Stimulated activated CD8-positive, alpha-beta memory T cell treated with anti-CD3 and anti-CD28 coated beads, Interleukin-12 subunit alpha, Interleukin-12 subunit beta, amount 100 ng/mL, for 24 hours (primary cell): ENCODE data around the gene FEM1A.
"Not testable (repeated sequence)": the region's sequence is repeated elsewhere in the genome, so short reads cannot be mapped to it uniquely, and the experiment has no call there.

ENCODE experiments used
- DNase-seq: peaks from one replicate; pipeline ENCODE4 v3.0.0-alpha.2; 2020; ENCODE audit errors: extremely low read depth

The FEM1A gene

GRCh38 chr19:4811328-4812131 is 20.0 kb downstream of the FEM1A start:
- DNase-seq, result peak; percentile 66

GRCh38 chr19:4814625-4815425 is 23.3 kb downstream of the FEM1A start:
- no peak for DNase-seq

GRCh38 chr19:4815426-4816201 is 24.1 kb downstream of the FEM1A start:
- peak; percentile 51 for DNase-seq

- no peak for DNase-seq
Measured at GRCh38 chr19:4816202-4816949, 24.8 kb downstream of the FEM1A start.

- no peak for DNase-seq
Measured at GRCh38 chr19:4816950-4817278, 25.4 kb downstream of the FEM1A start.

GRCh38 chr19:4817467-4818277 is 26.1 kb downstream of the FEM1A start:
- no peak for DNase-seq

- no peak for DNase-seq
Measured at GRCh38 chr19:4821265-4821664, 29.7 kb downstream of the FEM1A start.

GRCh38 chr19:4822354-4822753 is 30.8 kb downstream of the FEM1A start:
- DNase-seq, result not testable (repeated sequence)

- DNase-seq, result no peak
Measured at GRCh38 chr19:4823577-4823976, 32.0 kb downstream of the FEM1A start.

GRCh38 chr19:4829001-4829712 is 37.6 kb downstream of the FEM1A start:
- no peak for DNase-seq

GRCh38 chr19:4830332-4830731 is 38.8 kb downstream of the FEM1A start:
- no peak for DNase-seq

- DNase-seq, result no peak
Measured at GRCh38 chr19:4830768-4831265, 39.3 kb downstream of the FEM1A start.

- DNase-seq, result peak; percentile 59
Measured at GRCh38 chr19:4831304-4831978, 39.9 kb downstream of the FEM1A start, which contains the start of gene TICAM1. TSS of gene TICAM1 (minus strand) at chr19:4831712. CDS start at chr19:4818377, 13,335 bp downstream.

- DNase-seq, result not testable (repeated sequence)
Measured at GRCh38 chr19:4831979-4832340, 40.4 kb downstream of the FEM1A start.

- no peak for DNase-seq
Measured at GRCh38 chr19:4832776-4833175, 41.2 kb downstream of the FEM1A start.

GRCh38 chr19:4839192-4839591 is 47.7 kb downstream of the FEM1A start:
- no peak for DNase-seq

- DNase-seq, result no peak
Measured at GRCh38 chr19:4843647-4843965, 52.1 kb downstream of the FEM1A start.

- no peak for DNase-seq
Measured at GRCh38 chr19:4844348-4845179, 53.0 kb downstream of the FEM1A start.

- DNase-seq, result not testable (repeated sequence)
Measured at GRCh38 chr19:4845975-4846374, 54.4 kb downstream of the FEM1A start.
